ENCODE measurements around the gene SYT14.
"Not testable (repeated sequence)": the region's sequence is repeated elsewhere in the genome, so short reads cannot be mapped to it uniquely, and the experiment has no call there.

SYT14 gene

DNA sequence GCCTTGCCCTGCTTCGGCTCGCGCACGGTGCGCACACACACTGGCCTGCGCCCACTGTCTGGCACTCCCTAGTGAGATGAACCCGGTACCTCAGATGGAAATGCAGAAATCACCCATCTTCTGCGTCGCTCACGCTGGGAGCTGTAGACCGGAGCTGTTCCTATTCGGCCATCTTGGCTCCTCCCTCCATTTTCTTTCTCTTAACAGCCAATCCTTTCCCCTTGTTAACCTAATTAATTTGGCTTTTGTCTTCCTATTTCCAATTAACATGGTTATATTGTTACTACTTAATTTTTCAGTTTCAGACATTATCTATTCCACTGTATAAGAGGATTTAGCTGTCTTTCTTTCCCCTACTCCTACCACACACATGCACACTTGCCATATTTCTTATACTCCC lies 18.4 kb upstream of the SYT14 start:
- H3K9me3 Mint-ChIP-seq (ENCODE audit: low read depth) = peaks cover 12% of the 10 kb centered on the region
- H3K27ac Mint-ChIP-seq; H3K27me3 Mint-ChIP-seq; H3K36me3 Mint-ChIP-seq; H3K4me1 Mint-ChIP-seq (ENCODE audit: low read depth); H3K4me3 Mint-ChIP-seq: not testable (repeated sequence)

DNA sequence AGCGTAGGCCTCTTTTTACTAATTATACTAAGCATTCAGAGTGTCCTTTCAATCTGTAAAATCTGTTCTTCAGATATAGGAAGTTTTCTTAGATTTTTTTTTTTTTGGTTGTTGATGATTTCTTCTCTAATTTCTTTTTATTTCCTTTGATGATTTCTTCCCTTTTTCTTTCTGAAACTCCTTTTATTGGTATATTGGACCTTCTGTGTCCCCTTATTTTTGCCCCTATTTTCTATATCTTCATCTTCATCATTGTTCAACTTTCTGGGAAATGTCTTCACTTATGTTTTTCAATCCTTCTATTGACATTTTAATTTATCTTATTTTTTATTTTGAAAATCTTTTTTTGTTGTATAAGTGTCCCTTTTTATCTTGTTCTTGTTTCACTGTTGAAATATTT lies 17.2 kb upstream of the SYT14 start:
- Mint-ChIP-seq H3K9me3 (ENCODE audit: low read depth) (peaks cover 12% of the 10 kb centered on the region), H3K27ac (no peak overlapping the region), H3K4me1 (ENCODE audit: low read depth) (no peaks in the 10 kb centered on the region), H3K4me3 (no peak overlapping the region), H3K27me3 (peaks cover 10% of the 10 kb centered on the region), H3K36me3 (peaks cover 3% of the 10 kb centered on the region)

DNA sequence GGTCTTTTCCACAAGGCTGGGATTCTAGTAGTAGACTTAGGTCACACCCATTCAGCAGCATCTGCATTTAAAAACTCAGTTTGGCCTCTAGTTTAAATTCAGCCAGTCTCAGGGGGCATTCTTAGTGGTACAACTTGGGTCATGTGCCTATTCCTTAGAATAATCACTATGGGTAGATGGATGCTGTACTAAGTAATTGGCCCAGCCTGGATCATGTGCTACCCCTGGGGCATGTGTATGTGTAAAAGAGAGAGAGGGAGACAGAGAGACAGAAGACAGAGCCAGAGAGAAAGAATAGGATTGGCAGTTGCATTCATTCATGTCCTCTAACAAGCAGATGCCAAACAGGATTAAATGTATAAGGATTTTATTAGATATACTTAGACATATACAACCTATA lies 13.6 kb upstream of the SYT14 start:
- no peak overlapping the region for H3K27ac Mint-ChIP-seq
- H3K27me3 Mint-ChIP-seq = peaks cover 14% of the 10 kb centered on the region
- H3K4me1 Mint-ChIP-seq (ENCODE audit: low read depth) = no peaks in the 10 kb centered on the region
- peaks cover 12% of the 10 kb centered on the region for H3K9me3 Mint-ChIP-seq (ENCODE audit: low read depth)
- H3K4me3 Mint-ChIP-seq = no peak overlapping the region
- peaks cover 3% of the 10 kb centered on the region for H3K36me3 Mint-ChIP-seq

DNA sequence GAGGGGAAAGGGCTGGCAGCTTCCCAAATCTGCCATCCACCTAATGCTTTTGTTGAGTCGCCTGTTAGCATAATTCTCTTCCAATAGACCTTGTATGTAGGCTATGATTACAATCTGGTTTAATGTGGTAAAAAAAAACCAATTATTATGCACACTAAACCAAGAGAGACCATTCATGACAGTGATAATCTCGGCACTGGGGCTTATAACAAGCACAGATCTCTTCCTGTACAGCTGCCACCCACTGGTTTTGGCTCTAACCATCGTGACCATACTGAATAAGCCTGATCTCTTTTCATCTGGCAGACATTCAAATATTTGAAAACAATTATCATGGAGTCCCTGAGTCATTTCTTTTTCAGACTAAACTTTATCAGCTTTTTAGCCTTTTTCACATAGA lies 12.0 kb upstream of the SYT14 start:
- Mint-ChIP-seq H3K36me3 (no peaks in the 10 kb centered on the region), H3K9me3 (ENCODE audit: low read depth) (peaks cover 2% of the 10 kb centered on the region), H3K4me1 (ENCODE audit: low read depth) (no peaks in the 10 kb centered on the region), H3K27ac (no peak overlapping the region), H3K4me3 (no peak overlapping the region), H3K27me3 (peaks cover 15% of the 10 kb centered on the region)

DNA sequence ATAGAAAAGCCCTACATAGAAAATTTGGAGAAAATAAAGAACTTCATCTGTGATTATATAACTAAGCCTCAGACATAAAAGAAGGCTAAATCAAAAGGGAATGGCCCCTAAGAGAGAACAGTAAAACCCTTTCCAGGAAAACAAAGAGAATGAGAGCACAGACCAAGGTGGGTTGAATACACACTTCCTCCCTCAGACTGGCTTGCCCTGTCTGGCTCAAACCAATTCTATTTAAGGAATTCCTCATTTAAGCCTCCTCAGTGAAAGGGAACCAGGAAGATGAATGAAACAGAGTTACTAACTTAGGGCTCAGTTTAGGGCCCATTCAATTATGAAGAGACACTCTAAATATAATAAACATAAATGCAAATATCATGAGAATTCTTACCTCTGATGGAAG lies 10.6 kb upstream of the SYT14 start:
- H3K36me3 Mint-ChIP-seq = no peaks in the 10 kb centered on the region
- H3K27ac Mint-ChIP-seq = no peak overlapping the region
- H3K4me1 Mint-ChIP-seq (ENCODE audit: low read depth) = no peaks in the 10 kb centered on the region
- no peaks in the 10 kb centered on the region for H3K9me3 Mint-ChIP-seq (ENCODE audit: low read depth)
- H3K4me3 Mint-ChIP-seq = no peak overlapping the region
- H3K27me3 Mint-ChIP-seq = peaks cover 16% of the 10 kb centered on the region

DNA sequence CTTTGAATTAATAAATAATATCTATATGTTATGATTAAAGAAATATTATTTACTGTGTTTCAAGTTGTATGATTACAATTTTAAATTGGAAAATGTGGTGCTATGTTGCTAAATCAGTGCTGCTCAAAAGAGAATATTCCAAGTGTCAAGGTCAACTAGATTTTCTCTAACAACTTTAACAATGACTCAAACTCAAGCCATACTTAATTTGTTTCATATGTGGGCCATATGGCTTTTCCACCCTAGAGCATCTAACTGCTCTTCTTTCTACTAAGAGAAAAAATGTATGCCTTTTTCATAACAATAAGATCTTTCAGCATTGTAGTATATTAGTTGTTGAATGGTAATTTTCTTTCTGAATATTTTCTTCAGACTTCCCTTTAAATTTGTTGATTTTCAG lies 8.3 kb upstream of the SYT14 start:
- peaks cover 22% of the 10 kb centered on the region for H3K27me3 Mint-ChIP-seq

DNA sequence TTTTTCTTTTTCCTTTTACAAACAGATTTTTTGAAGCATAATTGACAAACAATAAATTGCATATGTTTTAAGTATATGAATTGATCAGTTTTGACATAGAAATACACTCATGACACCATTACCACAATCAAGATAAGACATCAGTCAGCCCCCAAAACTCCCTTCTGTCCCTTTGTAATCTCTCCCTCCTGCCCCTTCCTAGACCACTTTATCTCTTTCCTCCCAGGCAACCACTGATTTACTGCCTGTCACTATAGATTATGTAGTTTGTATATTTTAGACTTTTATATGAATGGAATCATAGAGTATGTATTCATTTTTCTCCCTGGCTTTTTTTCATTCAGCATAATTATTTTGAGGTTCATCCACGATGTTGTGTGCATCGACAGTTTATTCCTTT lies 6.9 kb upstream of the SYT14 start:
- Mint-ChIP-seq H3K4me1 (ENCODE audit: low read depth) (no peaks in the 10 kb centered on the region), H3K27me3 (peaks cover 22% of the 10 kb centered on the region), H3K36me3 (no peaks in the 10 kb centered on the region), H3K27ac (no peak overlapping the region), H3K4me3 (no peak overlapping the region), H3K9me3 (ENCODE audit: low read depth) (no peaks in the 10 kb centered on the region)

More for the DNA sequence above, 8.3 kb upstream of the SYT14 start:
- Mint-ChIP-seq H3K4me1 (ENCODE audit: low read depth) (no peaks in the 10 kb centered on the region), H3K4me3 (no peak overlapping the region), H3K27ac (no peak overlapping the region), H3K36me3 (no peaks in the 10 kb centered on the region), H3K9me3 (ENCODE audit: low read depth) (no peaks in the 10 kb centered on the region)

DNA sequence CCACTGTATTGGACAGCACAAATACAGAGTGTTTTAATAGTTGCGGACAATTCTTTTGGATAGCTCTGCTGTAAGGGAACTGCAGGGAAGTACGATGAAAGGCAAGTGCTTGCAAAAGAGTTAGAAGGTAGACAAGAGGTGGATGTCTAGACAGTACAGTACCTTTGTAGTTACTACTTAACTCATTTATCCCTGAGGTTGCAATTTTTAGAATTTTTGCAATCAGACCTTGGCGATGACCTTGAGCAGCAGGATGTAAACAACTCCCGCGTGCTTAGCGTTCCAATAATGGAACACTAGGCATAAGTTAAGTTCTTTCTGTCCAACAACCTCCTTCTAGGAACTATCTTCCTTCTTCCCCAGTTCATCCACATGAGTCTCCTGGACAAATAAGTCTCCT lies 1.9 kb upstream of the SYT14 start:
- H3K4me3 Mint-ChIP-seq = no peak overlapping the region
- H3K27ac Mint-ChIP-seq = no peak overlapping the region
- H3K27me3 Mint-ChIP-seq = peaks cover 58% of the 10 kb centered on the region

DNA sequence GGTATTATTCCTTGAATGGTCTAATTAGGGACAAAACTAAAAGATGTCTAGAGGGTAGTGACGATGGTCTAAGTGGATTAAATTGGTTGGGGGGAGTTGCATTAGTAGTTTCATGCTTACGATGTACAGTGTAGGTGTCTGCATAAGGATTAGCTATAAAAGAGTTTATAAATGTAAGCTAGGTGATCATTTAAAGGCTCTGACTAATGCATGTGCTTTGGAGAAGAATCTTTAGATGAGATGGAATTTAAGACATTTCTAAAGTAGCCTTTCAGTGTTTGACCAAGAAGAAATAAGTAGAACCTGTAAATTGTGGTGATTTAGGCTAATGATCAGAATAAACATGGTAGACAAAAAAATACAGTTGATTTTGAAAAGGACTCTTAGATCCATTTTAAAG lies 7.4 kb downstream of the SYT14 start:
- H3K4me3 Mint-ChIP-seq = no peak overlapping the region
- peaks cover 29% of the 10 kb centered on the region for H3K27me3 Mint-ChIP-seq
- no peaks in the 10 kb centered on the region for H3K36me3 Mint-ChIP-seq
- no peaks in the 10 kb centered on the region for H3K9me3 Mint-ChIP-seq (ENCODE audit: low read depth)
- no peaks in the 10 kb centered on the region for H3K4me1 Mint-ChIP-seq (ENCODE audit: low read depth)
- no peak overlapping the region for H3K27ac Mint-ChIP-seq

More for the DNA sequence above, 1.9 kb upstream of the SYT14 start:
- peaks cover 9% of the 10 kb centered on the region for H3K4me1 Mint-ChIP-seq (ENCODE audit: low read depth)
- H3K9me3 Mint-ChIP-seq (ENCODE audit: low read depth) = peaks cover 14% of the 10 kb centered on the region
- H3K36me3 Mint-ChIP-seq = no peaks in the 10 kb centered on the region

DNA sequence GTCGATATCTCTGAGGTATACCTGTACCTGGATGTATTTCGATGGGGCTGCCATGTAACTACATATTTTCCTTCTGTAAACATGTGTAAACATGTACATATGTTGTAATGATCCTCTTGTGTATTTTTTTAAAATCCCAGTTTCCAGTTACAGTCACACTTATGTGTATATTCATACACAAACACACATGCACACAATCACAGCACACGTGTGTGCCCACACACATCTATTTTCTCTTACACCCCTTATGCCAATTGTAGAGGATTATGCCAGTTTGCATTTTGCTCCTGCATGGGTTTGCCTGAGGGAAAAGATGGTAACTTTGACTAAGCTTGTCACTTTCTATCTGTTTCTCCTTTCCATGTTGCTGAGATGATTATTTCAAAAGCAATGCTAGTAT lies 10.1 kb downstream of the SYT14 start:
- Mint-ChIP-seq H3K9me3 (ENCODE audit: low read depth) (no peaks in the 10 kb centered on the region), H3K4me3 (no peak overlapping the region), H3K36me3 (no peaks in the 10 kb centered on the region), H3K27me3 (peaks cover 14% of the 10 kb centered on the region), H3K27ac (no peak overlapping the region), H3K4me1 (ENCODE audit: low read depth) (no peaks in the 10 kb centered on the region)

DNA sequence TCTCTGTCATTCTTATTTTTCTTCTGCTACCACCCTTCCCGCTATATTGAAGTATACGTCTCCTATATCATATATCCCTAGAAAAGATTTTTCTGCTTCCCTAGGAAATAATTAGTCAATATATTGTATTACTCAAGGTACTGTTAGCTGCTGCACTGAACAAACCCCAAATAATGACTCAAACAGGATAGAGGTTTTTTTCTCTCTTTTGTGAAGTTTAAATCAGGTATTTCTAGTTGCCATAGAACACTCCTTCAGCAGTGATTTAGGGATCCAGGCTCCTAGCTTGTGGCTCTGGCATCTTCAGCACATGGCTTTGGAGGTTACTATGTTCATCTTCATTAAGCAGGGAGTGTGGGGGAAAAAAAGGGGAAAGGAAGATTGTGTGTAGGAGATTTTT lies 18.1 kb downstream of the SYT14 start:
- Mint-ChIP-seq H3K27me3 (peaks cover 13% of the 10 kb centered on the region), H3K4me1 (ENCODE audit: low read depth) (no peaks in the 10 kb centered on the region), H3K36me3 (no peaks in the 10 kb centered on the region), H3K4me3 (no peak overlapping the region), H3K27ac (no peak overlapping the region), H3K9me3 (ENCODE audit: low read depth) (no peaks in the 10 kb centered on the region)

DNA sequence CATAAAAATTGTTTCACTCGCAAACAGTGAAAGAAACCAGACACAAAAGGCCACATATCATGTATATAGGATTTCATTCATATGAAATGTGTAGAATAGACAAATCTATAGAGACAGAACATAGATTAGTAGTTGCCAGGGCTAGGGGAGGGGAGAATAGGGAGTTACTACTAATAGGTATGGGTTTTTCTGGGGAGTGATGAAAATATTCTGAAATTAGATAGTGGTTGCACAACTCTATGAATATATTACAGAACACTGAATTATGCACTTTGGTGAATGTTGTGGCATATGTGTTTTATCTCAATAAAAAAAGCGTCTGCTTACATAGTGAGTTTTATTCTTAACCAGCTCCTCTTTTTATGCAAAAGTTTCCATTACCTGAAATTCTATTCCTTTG lies 21.6 kb downstream of the SYT14 start:
- no peaks in the 10 kb centered on the region for H3K4me1 Mint-ChIP-seq (ENCODE audit: low read depth)
- H3K36me3 Mint-ChIP-seq = no peaks in the 10 kb centered on the region
- peaks cover 9% of the 10 kb centered on the region for H3K27me3 Mint-ChIP-seq
- H3K4me3 Mint-ChIP-seq = no peak overlapping the region
- no peak overlapping the region for H3K27ac Mint-ChIP-seq
- H3K9me3 Mint-ChIP-seq (ENCODE audit: low read depth) = no peaks in the 10 kb centered on the region

DNA sequence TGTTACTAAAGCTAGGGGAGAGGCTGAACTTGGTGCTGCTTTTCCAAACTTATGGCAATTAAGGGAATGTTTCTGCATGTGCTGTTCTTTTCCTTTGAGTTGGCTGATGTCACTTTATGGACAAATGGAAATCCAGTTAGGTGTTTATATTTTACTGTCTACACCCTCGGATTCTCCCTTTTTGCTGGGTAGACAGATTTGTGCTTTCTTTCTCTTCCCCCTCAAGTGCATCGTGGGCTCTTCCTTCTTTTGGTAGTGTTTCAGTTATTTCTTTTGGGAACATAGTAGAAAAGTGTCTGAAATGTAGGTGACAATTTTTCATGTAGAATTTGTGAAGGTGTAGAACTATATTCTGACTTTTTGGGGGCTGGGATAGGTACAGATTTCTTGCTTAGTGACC lies 22.9 kb downstream of the SYT14 start:
- no peaks in the 10 kb centered on the region for H3K36me3 Mint-ChIP-seq
- H3K4me1 Mint-ChIP-seq (ENCODE audit: low read depth) = no peaks in the 10 kb centered on the region
- H3K4me3 Mint-ChIP-seq = no peak overlapping the region
- no peak overlapping the region for H3K27ac Mint-ChIP-seq
- H3K27me3 Mint-ChIP-seq = peaks cover 4% of the 10 kb centered on the region
- H3K9me3 Mint-ChIP-seq (ENCODE audit: low read depth) = no peaks in the 10 kb centered on the region

DNA sequence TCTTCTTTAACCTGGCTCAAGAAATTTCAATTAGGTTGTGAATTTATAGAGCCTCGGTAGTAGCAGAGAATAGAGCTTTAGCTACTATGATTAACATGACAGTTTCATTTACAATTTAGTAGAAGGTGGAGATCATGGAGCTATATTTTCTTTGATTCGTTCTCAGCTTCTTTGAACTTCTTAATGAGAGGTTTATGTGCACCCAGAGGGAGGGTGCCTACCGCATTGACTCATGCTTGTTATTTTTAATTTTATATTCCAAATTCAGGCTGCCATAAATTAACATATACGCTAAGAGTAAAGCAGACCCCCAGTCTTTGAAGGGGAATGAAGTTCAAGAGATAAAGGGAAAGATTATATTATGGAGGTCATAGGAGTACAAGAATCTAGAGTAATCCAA lies 24.4 kb downstream of the SYT14 start:
- Mint-ChIP-seq H3K9me3 (ENCODE audit: low read depth) (no peaks in the 10 kb centered on the region), H3K27ac (no peak overlapping the region), H3K4me1 (ENCODE audit: low read depth) (no peaks in the 10 kb centered on the region), H3K27me3 (peaks cover 4% of the 10 kb centered on the region), H3K4me3 (no peak overlapping the region), H3K36me3 (no peaks in the 10 kb centered on the region)

DNA sequence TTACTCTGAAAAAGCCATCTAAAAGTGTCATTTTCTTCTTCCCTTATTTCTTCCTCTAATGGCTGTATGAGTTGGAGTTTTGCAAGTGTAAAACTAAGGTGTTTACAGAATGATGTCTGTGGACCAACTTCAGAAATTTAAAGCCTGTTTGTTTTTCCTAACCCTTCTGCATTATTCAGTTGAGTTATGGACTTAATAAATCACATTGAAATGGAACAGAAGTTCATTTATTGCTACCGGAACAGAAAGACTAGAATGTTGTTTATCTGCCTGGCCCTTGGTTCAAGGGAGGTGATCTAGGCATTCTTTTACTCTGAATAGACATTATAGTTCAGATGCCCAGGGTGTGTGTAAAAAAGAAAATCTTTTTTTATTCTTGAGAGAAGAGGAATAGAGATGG lies 24.8 kb downstream of the SYT14 start:
- Mint-ChIP-seq H3K4me1 (ENCODE audit: low read depth) (no peaks in the 10 kb centered on the region), H3K9me3 (ENCODE audit: low read depth) (no peaks in the 10 kb centered on the region), H3K27me3 (peaks cover 4% of the 10 kb centered on the region), H3K36me3 (no peaks in the 10 kb centered on the region), H3K4me3 (no peak overlapping the region), H3K27ac (no peak overlapping the region)

DNA sequence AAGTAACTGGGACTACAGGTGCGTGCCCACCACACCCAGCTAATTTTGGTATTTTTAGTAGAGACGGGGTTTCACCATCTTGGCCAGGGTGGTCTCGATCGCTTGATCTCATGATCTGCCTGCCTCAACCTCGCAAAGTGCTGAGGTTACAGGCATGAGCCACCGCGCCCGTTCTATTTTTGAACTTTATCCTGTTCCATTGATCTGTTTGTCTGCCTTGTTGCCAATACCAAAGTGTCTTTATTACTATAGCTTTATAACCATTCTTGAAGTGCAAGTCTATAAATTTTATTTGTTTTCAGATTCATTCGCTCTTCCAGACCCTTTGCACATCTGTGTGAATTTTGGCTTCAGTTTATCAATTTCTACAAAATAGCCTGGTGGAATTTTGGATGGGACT lies 28.0 kb downstream of the SYT14 start:
- no peaks in the 10 kb centered on the region for H3K4me1 Mint-ChIP-seq (ENCODE audit: low read depth)
- no peak overlapping the region for H3K27ac Mint-ChIP-seq
- H3K36me3 Mint-ChIP-seq = no peaks in the 10 kb centered on the region
- H3K9me3 Mint-ChIP-seq (ENCODE audit: low read depth) = peaks cover 3% of the 10 kb centered on the region
- H3K27me3 Mint-ChIP-seq = peaks cover 9% of the 10 kb centered on the region
- no peak overlapping the region for H3K4me3 Mint-ChIP-seq

DNA sequence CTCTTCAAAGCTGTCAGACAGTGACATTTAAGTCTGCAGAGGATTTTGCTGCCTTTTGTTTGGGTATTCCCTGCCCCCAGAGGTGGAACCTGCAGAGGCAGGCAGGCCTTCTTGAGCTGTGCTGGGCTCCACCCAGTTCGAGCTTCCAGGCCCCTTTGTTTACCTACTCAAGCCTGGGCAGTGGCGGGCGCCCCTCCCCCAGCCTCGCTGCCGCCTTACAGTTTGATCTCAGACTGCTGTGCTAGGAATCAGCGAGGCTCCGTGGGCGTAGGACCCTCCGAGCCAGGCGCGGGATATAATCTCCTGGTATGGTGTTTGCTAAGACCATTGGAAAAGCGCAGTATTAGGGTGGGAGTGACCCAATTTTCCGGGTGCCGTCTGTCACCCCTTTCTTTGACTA lies 40.7 kb downstream of the SYT14 start:
- H3K4me1 Mint-ChIP-seq (ENCODE audit: low read depth); H3K4me3 Mint-ChIP-seq; H3K36me3 Mint-ChIP-seq; H3K27ac Mint-ChIP-seq; H3K9me3 Mint-ChIP-seq (ENCODE audit: low read depth): not testable (repeated sequence)
- H3K27me3 Mint-ChIP-seq = peaks cover 20% of the 10 kb centered on the region
